ENCODE results near the gene PTDSS2.

DNA sequence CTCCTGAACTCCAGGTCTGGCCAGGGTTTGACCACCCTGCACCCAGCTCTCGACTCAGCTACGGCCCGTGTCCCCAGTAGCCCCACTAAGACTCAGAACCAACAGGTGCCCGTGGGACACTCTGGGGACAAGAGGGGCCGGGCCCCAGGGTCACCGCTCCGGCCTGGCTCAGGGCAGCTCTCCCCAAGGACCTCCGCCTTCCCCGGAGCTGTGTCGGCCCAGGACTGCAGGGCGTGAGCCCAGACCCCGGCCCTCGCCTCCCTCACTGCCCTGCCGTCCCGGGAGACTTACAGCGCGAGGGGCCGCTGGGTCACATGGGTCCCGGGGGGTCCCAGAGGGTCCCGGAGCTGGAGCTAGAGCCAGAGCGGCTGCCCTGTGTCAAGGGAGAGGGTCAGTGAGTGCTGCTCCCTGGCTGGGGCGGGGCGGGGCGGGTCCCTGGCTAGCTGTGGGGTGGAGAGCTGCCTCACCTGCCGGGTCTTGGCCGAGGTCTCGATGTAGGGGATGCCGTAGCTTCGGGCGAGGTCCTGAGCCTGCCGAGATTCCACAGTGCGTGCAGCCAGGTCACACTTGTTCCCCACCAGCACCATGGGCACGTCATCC, 83.0 kb downstream of the PTDSS2 start:
- TF ChIP-seq POLR2AphosphoS5 (IDR thresholded peaks at IDR 0.05) = no peak
- TF ChIP-seq, protein P1, sequence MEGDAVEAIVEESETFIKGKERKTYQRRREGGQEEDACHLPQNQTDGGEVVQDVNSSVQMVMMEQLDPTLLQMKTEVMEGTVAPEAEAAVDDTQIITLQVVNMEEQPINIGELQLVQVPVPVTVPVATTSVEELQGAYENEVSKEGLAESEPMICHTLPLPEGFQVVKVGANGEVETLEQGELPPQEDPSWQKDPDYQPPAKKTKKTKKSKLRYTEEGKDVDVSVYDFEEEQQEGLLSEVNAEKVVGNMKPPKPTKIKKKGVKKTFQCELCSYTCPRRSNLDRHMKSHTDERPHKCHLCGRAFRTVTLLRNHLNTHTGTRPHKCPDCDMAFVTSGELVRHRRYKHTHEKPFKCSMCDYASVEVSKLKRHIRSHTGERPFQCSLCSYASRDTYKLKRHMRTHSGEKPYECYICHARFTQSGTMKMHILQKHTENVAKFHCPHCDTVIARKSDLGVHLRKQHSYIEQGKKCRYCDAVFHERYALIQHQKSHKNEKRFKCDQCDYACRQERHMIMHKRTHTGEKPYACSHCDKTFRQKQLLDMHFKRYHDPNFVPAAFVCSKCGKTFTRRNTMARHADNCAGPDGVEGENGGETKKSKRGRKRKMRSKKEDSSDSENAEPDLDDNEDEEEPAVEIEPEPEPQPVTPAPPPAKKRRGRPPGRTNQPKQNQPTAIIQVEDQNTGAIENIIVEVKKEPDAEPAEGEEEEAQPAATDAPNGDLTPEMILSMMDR (IDR thresholded peaks at IDR 0.05) = no peak
- TF ChIP-seq POLR2A (IDR thresholded peaks at IDR 0.05; ENCODE audit: low read depth) = no peak
- TF ChIP-seq EP300 (IDR thresholded peaks at IDR 0.05) = no peak
